ENCODE data around the gene EHBP1. TPM values are rescaled to one million over a fixed set of nuclear protein-coding genes. Genes with fewer than 3 reads are reported as not detected.

The EHBP1 gene
- total RNA-seq, 1 donor from 2014 or later: 45.8 TPM

GRCh38 chr2:62999905-63000304 lies 294.4 kb downstream of the EHBP1 start:
- peaks cover 10% of the 10 kb centered on the region for H3K36me3 ChIP-seq
- intact Hi-C loops (cut with DNase I): no loop called here
- H3K4me1 ChIP-seq: no peaks in the 10 kb centered on the region
- no peaks in the 10 kb centered on the region for H3K9me3 ChIP-seq
- no peaks in the 10 kb centered on the region for H3K27me3 ChIP-seq (ENCODE audit: low read depth)
- TF ChIP-seq CTCF (IDR thresholded peaks at IDR 0.05): no peak
- H3K27ac ChIP-seq: no peak overlapping the region
- ATAC-seq (peak; percentile 35 to 50), DNase-seq (no peak)
- H3K4me3 ChIP-seq: no peak overlapping the region

DNA sequence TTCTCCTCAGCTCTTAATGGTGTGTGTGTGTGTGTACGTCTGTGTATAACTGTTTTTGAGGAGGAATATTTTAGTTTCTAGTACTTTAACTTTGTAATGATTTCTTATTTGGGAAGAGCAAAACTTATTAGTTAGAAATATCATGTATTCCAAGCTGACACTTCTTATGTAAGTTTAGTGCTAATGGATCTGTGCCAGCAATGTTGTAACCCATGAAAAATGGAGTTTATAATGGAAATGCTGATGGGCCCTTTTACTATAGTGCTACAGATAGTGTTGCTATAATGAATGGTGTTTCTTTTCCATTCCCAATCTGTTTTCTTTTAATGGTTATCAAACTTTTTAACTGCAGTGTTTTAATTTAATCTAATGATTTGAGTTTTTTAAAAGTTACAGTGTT lies 295.3 kb downstream of the EHBP1 start:
- H3K9me3 ChIP-seq: no peaks in the 10 kb centered on the region
- ATAC-seq: no peak
- H3K4me3 ChIP-seq: no peak overlapping the region
- no peak overlapping the region for H3K27ac ChIP-seq
- no peaks in the 10 kb centered on the region for H3K27me3 ChIP-seq (ENCODE audit: low read depth)
- no peaks in the 10 kb centered on the region for H3K4me1 ChIP-seq
- intact Hi-C loops (cut with DNase I): no loop called here
- no peak for DNase-seq
- peaks cover 7% of the 10 kb centered on the region for H3K36me3 ChIP-seq
- TF ChIP-seq CTCF (IDR thresholded peaks at IDR 0.05): no peak

DNA sequence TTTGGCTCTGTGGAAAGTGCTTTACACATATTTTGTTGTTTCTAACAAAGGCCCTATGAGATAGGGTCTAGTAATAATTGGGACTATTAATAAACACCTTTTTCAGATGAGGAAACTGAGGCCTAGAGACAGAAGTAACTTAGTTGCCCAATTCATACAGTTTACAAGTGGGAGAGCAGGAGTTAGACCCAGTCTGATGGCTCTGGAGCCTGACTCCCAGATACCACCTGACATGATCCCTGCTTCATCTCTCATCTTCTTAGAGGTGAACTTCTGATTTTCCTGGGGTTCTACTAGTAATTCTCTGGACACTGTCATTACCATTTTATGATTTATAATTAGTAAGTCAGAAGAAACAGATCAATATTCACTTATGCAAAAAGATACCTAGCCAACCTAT lies 296.1 kb downstream of the EHBP1 start:
- Histone ChIP-seq H3K4me3 (no peak overlapping the region), H3K27me3 (ENCODE audit: low read depth) (no peaks in the 10 kb centered on the region), H3K4me1 (no peaks in the 10 kb centered on the region), H3K9me3 (no peaks in the 10 kb centered on the region), H3K27ac (no peak overlapping the region), H3K36me3 (peaks cover 5% of the 10 kb centered on the region)
- no peak for TF ChIP-seq CTCF (IDR thresholded peaks at IDR 0.05)
- intact Hi-C loops (cut with DNase I): no loop called here
- ATAC-seq: no peak
- no peak for DNase-seq

- Histone ChIP-seq H3K27ac (no peak overlapping the region), H3K4me1 (no peaks in the 10 kb centered on the region), H3K36me3 (no peaks in the 10 kb centered on the region), H3K4me3 (no peak overlapping the region), H3K27me3 (ENCODE audit: low read depth) (no peaks in the 10 kb centered on the region), H3K9me3 (no peaks in the 10 kb centered on the region)
- DNase-seq (no peak), ATAC-seq (no peak)
- no peak for TF ChIP-seq CTCF (IDR thresholded peaks at IDR 0.05)
- intact Hi-C loops (cut with DNase I): no loop called here
Measured at GRCh38 chr2:63003351-63003750, 297.8 kb downstream of the EHBP1 start.

- Histone ChIP-seq H3K27ac (no peak overlapping the region), H3K27me3 (ENCODE audit: low read depth) (no peaks in the 10 kb centered on the region), H3K9me3 (no peaks in the 10 kb centered on the region), H3K4me3 (no peak overlapping the region), H3K36me3 (no peaks in the 10 kb centered on the region), H3K4me1 (no peaks in the 10 kb centered on the region)
- intact Hi-C loops (cut with DNase I): no loop called here
- no peak for ATAC-seq
- no peak for TF ChIP-seq CTCF (IDR thresholded peaks at IDR 0.05)
- DNase-seq: no peak
Measured at GRCh38 chr2:63007813-63008458, 302.4 kb downstream of the EHBP1 start.

All from lower lobe of right lung (tissue), 2 donors.